NT2/D1 (cell line): ENCODE measurements around the gene PPP1R18.

Source experiments
- SUZ12 ChIP-seq: IDR thresholded peaks from 2 replicates; pipeline ENCODE4 v1.6.1; 2011; ENCODE audit not compliant: insufficient read length, insufficient read depth; ENCODE audit errors: extremely low read depth
- YY1 ChIP-seq: IDR thresholded peaks from 2 replicates; pipeline ENCODE4 v1.6.1; 2011; ENCODE audit not compliant: insufficient read length, insufficient read depth
- ZNF274 ChIP-seq: IDR thresholded peaks from 2 replicates; pipeline ENCODE4 v1.6.1; 2011; ENCODE audit warnings: mild to moderate bottlenecking, low read depth, low read length

DNA sequence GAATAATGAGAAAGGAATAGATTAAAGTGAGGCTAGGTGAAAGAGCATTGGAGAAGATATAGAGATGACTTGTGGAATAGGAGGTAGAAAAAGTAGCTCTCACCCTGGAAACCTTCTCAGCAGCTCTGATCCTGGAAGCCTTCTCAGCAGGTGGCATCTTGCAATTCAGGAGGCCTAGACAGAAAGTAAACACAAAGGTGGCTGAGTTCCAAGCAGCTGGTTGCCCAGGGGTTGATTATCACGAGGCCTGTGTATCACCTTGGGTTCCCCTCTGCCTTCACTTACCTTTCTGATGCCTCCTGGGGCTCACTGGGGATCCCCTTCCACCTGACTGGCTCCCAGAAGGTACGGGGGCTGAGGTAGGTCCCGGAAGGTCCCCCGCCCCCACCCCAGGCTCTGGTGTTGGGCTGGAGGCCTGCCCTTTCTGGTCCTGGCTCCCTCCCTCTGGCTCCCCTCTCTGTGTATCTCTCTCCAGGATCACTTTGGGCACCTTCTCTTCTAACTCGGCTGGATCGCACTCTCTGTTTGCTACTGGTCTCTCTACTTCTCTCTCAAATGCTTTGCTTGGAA, 20.9 kb upstream of the PPP1R18 start:
- TF ChIP-seq YY1 (no peak), ZNF274 (no peak), SUZ12 (no peak)
